Type B pancreatic cell (in vitro differentiated cells): Measurements from ENCODE around the gene KCNRG. TPM values are rescaled to one million over a fixed set of nuclear protein-coding genes. Genes with fewer than 3 reads are reported as not detected.
"Not testable (repeated sequence)": the region's sequence is repeated elsewhere in the genome, so short reads cannot be mapped to it uniquely, and the experiment has no call there.

Experiments used
- DNase-seq: peaks from one replicate; pipeline ENCODE4 v3.0.0; 2021; ENCODE audit warnings: mixed read lengths; ENCODE audit not compliant: unreplicated experiment; ENCODE audit errors: extremely low spot score
- H3K27ac Mint-ChIP-seq: 2 replicates; pipeline ENCODE4 v1.8.0; 2021; ENCODE audit warnings: mild to moderate bottlenecking, mixed read lengths
- H3K27me3 Mint-ChIP-seq: 2 replicates; pipeline ENCODE4 v1.8.0; 2021; ENCODE audit warnings: mixed read lengths
- H3K36me3 Mint-ChIP-seq: 2 replicates; pipeline ENCODE4 v1.8.0; 2021; ENCODE audit warnings: mixed read lengths
- H3K4me1 Mint-ChIP-seq: one replicate; pipeline ENCODE4 v1.8.0; 2021; ENCODE audit warnings: mixed read lengths; ENCODE audit not compliant: unreplicated experiment
- H3K4me3 Mint-ChIP-seq: 2 replicates; pipeline ENCODE4 v1.8.0; 2021; ENCODE audit warnings: mild to moderate bottlenecking, mixed read lengths
- H3K9me3 Mint-ChIP-seq: 2 replicates; pipeline ENCODE4 v1.8.0; 2021; ENCODE audit warnings: mixed read lengths
- total RNA-seq: library from RNA; stranded (reverse); gene quantifications from 2 replicates; pipeline ENCODE4 v1.2.1, GENCODE V29; 2021; ENCODE audit warnings: low replicate concordance
- TF ChIP-seq, protein P1 (sequence below): fragments of 200-600 bp; sonication (generic); conservative IDR thresholded peaks from 2 replicates; pipeline ENCODE4 v1.5.0; 2021; ENCODE audit warnings: antibody characterized with exemption, mild to moderate bottlenecking

Gene KCNRG
- total RNA-seq, 1 donor from 2014 or later: 1.1 TPM

GRCh38 chr13:49977992-49978391 is 37.3 kb upstream of the KCNRG start:
- no peaks in the 10 kb centered on the region for H3K9me3 Mint-ChIP-seq
- H3K27me3 Mint-ChIP-seq: no peaks in the 10 kb centered on the region
- no peak overlapping the region for H3K27ac Mint-ChIP-seq

GRCh38 chr13:49980266-49980665 is 35.0 kb upstream of the KCNRG start:
- Mint-ChIP-seq H3K4me1 (peaks cover 15% of the 10 kb centered on the region), H3K27ac (no peak overlapping the region), H3K4me3 (no peak overlapping the region), H3K36me3 (peaks cover 3% of the 10 kb centered on the region), H3K27me3 (no peaks in the 10 kb centered on the region), H3K9me3 (no peaks in the 10 kb centered on the region)
- TF ChIP-seq, protein P1, sequence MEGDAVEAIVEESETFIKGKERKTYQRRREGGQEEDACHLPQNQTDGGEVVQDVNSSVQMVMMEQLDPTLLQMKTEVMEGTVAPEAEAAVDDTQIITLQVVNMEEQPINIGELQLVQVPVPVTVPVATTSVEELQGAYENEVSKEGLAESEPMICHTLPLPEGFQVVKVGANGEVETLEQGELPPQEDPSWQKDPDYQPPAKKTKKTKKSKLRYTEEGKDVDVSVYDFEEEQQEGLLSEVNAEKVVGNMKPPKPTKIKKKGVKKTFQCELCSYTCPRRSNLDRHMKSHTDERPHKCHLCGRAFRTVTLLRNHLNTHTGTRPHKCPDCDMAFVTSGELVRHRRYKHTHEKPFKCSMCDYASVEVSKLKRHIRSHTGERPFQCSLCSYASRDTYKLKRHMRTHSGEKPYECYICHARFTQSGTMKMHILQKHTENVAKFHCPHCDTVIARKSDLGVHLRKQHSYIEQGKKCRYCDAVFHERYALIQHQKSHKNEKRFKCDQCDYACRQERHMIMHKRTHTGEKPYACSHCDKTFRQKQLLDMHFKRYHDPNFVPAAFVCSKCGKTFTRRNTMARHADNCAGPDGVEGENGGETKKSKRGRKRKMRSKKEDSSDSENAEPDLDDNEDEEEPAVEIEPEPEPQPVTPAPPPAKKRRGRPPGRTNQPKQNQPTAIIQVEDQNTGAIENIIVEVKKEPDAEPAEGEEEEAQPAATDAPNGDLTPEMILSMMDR: no peak
- DNase-seq: no peak

More at GRCh38 chr13:49977992-49978391, 37.3 kb upstream of the KCNRG start:
- Mint-ChIP-seq H3K4me3 (no peak overlapping the region), H3K36me3 (peaks cover 3% of the 10 kb centered on the region), H3K4me1 (peaks cover 15% of the 10 kb centered on the region)
- no peak for DNase-seq
- TF ChIP-seq, protein P1: no peak

DNA sequence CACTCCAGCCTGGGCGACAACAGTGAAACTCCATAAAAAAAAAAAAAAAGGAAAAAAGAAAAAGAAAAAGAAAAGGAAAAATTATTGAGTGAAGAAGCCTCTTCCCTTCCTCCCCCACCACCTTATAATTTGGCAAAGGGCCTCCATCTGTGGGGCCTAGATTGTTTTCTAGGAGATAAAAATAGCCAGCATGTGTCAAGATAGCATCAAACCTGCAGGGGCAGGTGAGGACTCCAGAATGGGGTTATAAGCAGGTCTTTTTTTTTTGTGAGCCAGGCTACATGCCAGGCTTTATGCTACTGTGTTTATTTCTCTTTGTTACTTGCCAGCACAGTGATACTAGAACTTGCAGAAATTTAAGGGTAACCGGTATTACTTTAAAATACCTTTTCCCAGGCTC is 30.1 kb upstream of the KCNRG start:
- Mint-ChIP-seq H3K27ac (no peak overlapping the region), H3K27me3 (no peaks in the 10 kb centered on the region), H3K4me3 (no peak overlapping the region), H3K36me3 (peaks cover 3% of the 10 kb centered on the region), H3K4me1 (peaks cover 3% of the 10 kb centered on the region), H3K9me3 (no peaks in the 10 kb centered on the region)
- no peak for DNase-seq
- TF ChIP-seq, protein P1: no peak

- Mint-ChIP-seq H3K4me1 (no peaks in the 10 kb centered on the region), H3K27me3 (no peaks in the 10 kb centered on the region), H3K9me3 (no peaks in the 10 kb centered on the region), H3K27ac (no peak overlapping the region), H3K4me3 (no peak overlapping the region), H3K36me3 (peaks cover 3% of the 10 kb centered on the region)
- TF ChIP-seq, protein P1: no peak
- no peak for DNase-seq
Measured at GRCh38 chr13:49986471-49986870, 28.8 kb upstream of the KCNRG start.

DNA sequence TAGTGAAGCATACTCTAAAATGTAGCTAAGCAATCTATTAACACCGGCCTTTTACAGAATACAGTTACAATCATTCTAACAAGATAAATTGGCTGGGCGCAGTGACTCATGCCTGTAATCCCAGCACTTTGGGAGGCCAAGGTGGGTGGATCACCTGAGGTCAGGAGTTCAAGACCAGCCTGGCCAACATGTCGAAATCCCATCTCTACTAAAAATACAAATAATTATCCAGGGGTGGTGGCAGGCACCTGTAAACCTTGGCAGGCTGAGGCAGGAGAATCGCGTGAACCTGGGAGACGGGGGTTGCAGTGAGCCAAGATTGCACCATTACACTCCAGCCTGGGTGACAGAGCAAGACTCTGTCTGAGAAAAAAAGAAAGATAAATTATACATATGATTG is 24.6 kb upstream of the KCNRG start:
- not testable (repeated sequence) for H3K4me1 Mint-ChIP-seq, H3K4me3 Mint-ChIP-seq, H3K9me3 Mint-ChIP-seq, H3K36me3 Mint-ChIP-seq, DNase-seq, H3K27ac Mint-ChIP-seq, H3K27me3 Mint-ChIP-seq

DNA sequence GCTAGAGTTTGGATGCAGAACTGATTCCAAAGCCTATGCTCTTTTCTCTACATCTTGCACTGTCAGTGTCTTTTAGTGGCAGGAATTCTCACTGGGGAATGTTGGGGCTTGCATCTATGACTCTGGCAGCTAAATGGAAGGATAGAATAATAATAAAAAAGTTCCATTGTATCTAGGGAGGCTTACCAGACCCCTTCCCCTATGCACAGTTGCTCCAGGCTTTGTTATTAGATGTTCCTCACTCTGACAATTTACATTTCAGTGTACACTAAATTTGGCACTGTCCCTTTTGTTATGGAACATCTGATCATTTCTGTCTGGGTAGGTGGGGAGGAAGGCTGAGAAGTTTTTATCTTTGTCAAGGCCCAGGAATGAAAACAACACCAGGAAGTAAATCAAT is 22.1 kb upstream of the KCNRG start:
- Mint-ChIP-seq H3K4me3 (no peak overlapping the region), H3K27me3 (no peaks in the 10 kb centered on the region), H3K4me1 (peaks cover 10% of the 10 kb centered on the region), H3K27ac (peak overlapping the region; percentile 23), H3K9me3 (no peaks in the 10 kb centered on the region), H3K36me3 (peaks cover 3% of the 10 kb centered on the region)
- TF ChIP-seq, protein P1: no peak
- DNase-seq: no peak
